ENCODE measurements around the gene OR5AC2. TPM values are rescaled to one million over a fixed set of nuclear protein-coding genes. Genes with fewer than 3 reads are reported as not detected.

The OR5AC2 gene
- total RNA-seq, 6 experiments from 2014 or later = not detected

GRCh38 chr3:98109807-98110549, 23.0 kb downstream of the OR5AC2 start:
- Mint-ChIP-seq H3K36me3 (ENCODE audit: low read depth) (no peaks in the 10 kb centered on the region), H3K4me3 (no peak overlapping the region), H3K27ac (no peak overlapping the region), H3K27me3 (ENCODE audit: insufficient read depth) (no peaks in the 10 kb centered on the region), H3K9me3 (peaks cover 37% of the 10 kb centered on the region), H3K4me1 (ENCODE audit: low read depth) (no peaks in the 10 kb centered on the region)
- no peak for DNase-seq
- TF ChIP-seq CTCF (IDR thresholded peaks at IDR 0.05) = no peak

GRCh38 chr3:98110550-98110908, 23.6 kb downstream of the OR5AC2 start:
- DNase-seq = no peak
- Mint-ChIP-seq H3K9me3 (peaks cover 34% of the 10 kb centered on the region), H3K27me3 (ENCODE audit: insufficient read depth) (no peaks in the 10 kb centered on the region), H3K4me3 (no peak overlapping the region), H3K36me3 (ENCODE audit: low read depth) (no peaks in the 10 kb centered on the region), H3K4me1 (ENCODE audit: low read depth) (no peaks in the 10 kb centered on the region), H3K27ac (no peak overlapping the region)
- no peak for TF ChIP-seq CTCF (IDR thresholded peaks at IDR 0.05)

- no peak overlapping the region for H3K27ac Mint-ChIP-seq
- no peak for TF ChIP-seq CTCF (IDR thresholded peaks at IDR 0.05)
- no peaks in the 10 kb centered on the region for H3K27me3 Mint-ChIP-seq (ENCODE audit: insufficient read depth)
- H3K9me3 Mint-ChIP-seq = peaks cover 44% of the 10 kb centered on the region
- H3K4me3 Mint-ChIP-seq = no peak overlapping the region
- DNase-seq = no peak
- H3K36me3 Mint-ChIP-seq (ENCODE audit: low read depth) = no peaks in the 10 kb centered on the region
- H3K4me1 Mint-ChIP-seq (ENCODE audit: low read depth) = no peaks in the 10 kb centered on the region
Observed at GRCh38 chr3:98114264-98114663, 27.3 kb downstream of the OR5AC2 start.

GRCh38 chr3:98115717-98116116, 28.7 kb downstream of the OR5AC2 start:
- DNase-seq = no peak
- TF ChIP-seq CTCF (IDR thresholded peaks at IDR 0.05) = no peak
- Mint-ChIP-seq H3K4me3 (no peak overlapping the region), H3K36me3 (ENCODE audit: low read depth) (no peaks in the 10 kb centered on the region), H3K9me3 (peaks cover 39% of the 10 kb centered on the region), H3K4me1 (ENCODE audit: low read depth) (no peaks in the 10 kb centered on the region), H3K27ac (no peak overlapping the region), H3K27me3 (ENCODE audit: insufficient read depth) (no peaks in the 10 kb centered on the region)

- no peaks in the 10 kb centered on the region for H3K4me1 Mint-ChIP-seq (ENCODE audit: low read depth)
- no peak within 1 kb of the TSS for H3K4me3 Mint-ChIP-seq
- H3K9me3 Mint-ChIP-seq = peaks cover 13% of the 10 kb centered on the region
- no peaks in the 10 kb centered on the region for H3K27me3 Mint-ChIP-seq (ENCODE audit: insufficient read depth)
- H3K36me3 Mint-ChIP-seq (ENCODE audit: low read depth) = no peaks in the 10 kb centered on the region
- no peak for TF ChIP-seq CTCF (IDR thresholded peaks at IDR 0.05)
- DNase-seq = no peak
- H3K27ac Mint-ChIP-seq = no peak within 1 kb of the TSS
Observed at GRCh38 chr3:98130421-98130820, 43.4 kb downstream of the OR5AC2 start, which contains the start of gene OR5H1. Gene OR5H1, plus strand, starts transcription at chr3:98130721. Its CDS starts 1,977 bp downstream, at chr3:98132698.
